Colonic mucosa (tissue), 4 donors: ENCODE measurements around the gene GPATCH4. TPM values are rescaled to one million over a fixed set of nuclear protein-coding genes. Genes with fewer than 3 reads are reported as not detected.

Experiments
- DNase-seq: peaks from one replicate; pipeline ENCODE4 v3.0.0-alpha.2; 2020
- H3K27ac ChIP-seq: fragments of 200-600 bp; one replicate; pipeline ENCODE4 v1.8.0; 2021
- H3K27me3 ChIP-seq: fragments of 200-600 bp; one replicate; pipeline ENCODE4 v1.8.0; 2021
- H3K36me3 ChIP-seq: fragments of 200-600 bp; one replicate; pipeline ENCODE4 v1.8.0; 2021
- H3K4me1 ChIP-seq: fragments of 200-600 bp; one replicate; pipeline ENCODE4 v1.8.0; 2021; ENCODE audit warnings: mild to moderate bottlenecking
- H3K4me3 ChIP-seq: fragments of 200-600 bp; one replicate; pipeline ENCODE4 v1.8.0; 2021
- H3K9ac ChIP-seq, 2 donors: one replicate each; pipeline ENCODE4 v1.7.0; 2013; ENCODE audit warnings: control low read depth in 2 of 2, low read depth in 2 of 2, low read length in 2 of 2
- H3K9me3 ChIP-seq: fragments of 200-600 bp; one replicate; pipeline ENCODE4 v1.8.0; 2021
- CTCF ChIP-seq: fragments of 200-600 bp; IDR thresholded peaks from one replicate; pipeline ENCODE4 v1.8.0; 2022; ENCODE audit warnings: antibody characterized with exemption, mild to moderate bottlenecking
- intact Hi-C: fragments of 100-400 bp; cut with DNase I; formaldehyde crosslinking; loops from one replicate; pipeline ENCODE4 v1.14.1; 2022
- total RNA-seq, 2 donors: library from RNA; stranded (reverse); fragmentation: NEBNext Ultra II Directional in 1 of 2; extraction: Animal tissue kit (Norgen Biotek cat#: 25700) in 1 of 2; gene quantifications; one replicate each; pipeline ENCODE4 v1.2.1, GENCODE V29; 2021
- donor health status: healthy.
- donor health status: DM: no; HTN: no; CAD: no.
- donor health status: DM: no; HTN: no; CAD: no.

Gene GPATCH4
- total RNA-seq, 2 donors from 2014 or later = 12.3 to 31.3 TPM

GRCh38 chr1:156645666-156646065, 44.4 kb upstream of the GPATCH4 start:
- H3K9ac ChIP-seq = no peak overlapping the region
- no peak overlapping the region for H3K4me3 ChIP-seq
- H3K27me3 ChIP-seq = peaks cover 18% of the 10 kb centered on the region
- no peaks in the 10 kb centered on the region for H3K36me3 ChIP-seq
- no peak for DNase-seq
- H3K27ac ChIP-seq = no peak overlapping the region
- TF ChIP-seq CTCF = no peak
- no peaks in the 10 kb centered on the region for H3K9me3 ChIP-seq
- no peaks in the 10 kb centered on the region for H3K4me1 ChIP-seq
- intact Hi-C loops = no loop called here

- no peak overlapping the region for H3K27ac ChIP-seq
- DNase-seq = no peak
- peaks cover 18% of the 10 kb centered on the region for H3K27me3 ChIP-seq
- H3K4me3 ChIP-seq = no peak overlapping the region
- H3K4me1 ChIP-seq = no peaks in the 10 kb centered on the region
- no peak overlapping the region for H3K9ac ChIP-seq
- intact Hi-C loops = no loop called here
- H3K9me3 ChIP-seq = no peaks in the 10 kb centered on the region
- TF ChIP-seq CTCF = no peak
- H3K36me3 ChIP-seq = no peaks in the 10 kb centered on the region
Measured at GRCh38 chr1:156645056-156645455, 43.8 kb upstream of the GPATCH4 start.

DNA sequence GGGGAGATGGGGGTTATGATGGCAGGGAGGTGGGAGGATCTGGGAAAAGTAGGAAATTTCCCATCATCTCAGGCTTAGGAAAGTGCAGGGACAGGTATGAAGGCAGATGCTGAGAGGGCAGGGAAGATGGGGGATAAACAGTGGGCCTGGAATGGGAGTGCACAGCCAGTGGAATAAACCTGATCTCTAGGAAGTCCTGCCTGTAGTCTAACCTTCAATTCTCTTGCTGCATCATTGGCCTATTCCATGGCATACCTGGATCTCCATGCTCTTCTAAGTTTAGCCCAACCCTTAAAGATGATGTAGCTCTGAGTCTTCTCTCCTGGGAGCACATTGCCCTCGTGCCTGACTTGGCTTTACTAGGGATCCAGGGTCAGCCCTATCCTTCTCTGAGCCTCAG, 43.4 kb upstream of the GPATCH4 start:
- intact Hi-C loops = no loop called here
- no peak overlapping the region for H3K4me3 ChIP-seq
- peaks cover 18% of the 10 kb centered on the region for H3K27me3 ChIP-seq
- DNase-seq = no peak
- no peak overlapping the region for H3K27ac ChIP-seq
- H3K9me3 ChIP-seq = no peaks in the 10 kb centered on the region
- no peaks in the 10 kb centered on the region for H3K36me3 ChIP-seq
- TF ChIP-seq CTCF = no peak
- no peak overlapping the region for H3K9ac ChIP-seq
- H3K4me1 ChIP-seq = no peaks in the 10 kb centered on the region

GRCh38 chr1:156644146-156644545, 42.9 kb upstream of the GPATCH4 start:
- intact Hi-C loops = no loop called here
- peaks cover 20% of the 10 kb centered on the region for H3K27me3 ChIP-seq
- no peak overlapping the region for H3K9ac ChIP-seq
- H3K4me1 ChIP-seq = no peaks in the 10 kb centered on the region
- no peaks in the 10 kb centered on the region for H3K9me3 ChIP-seq
- DNase-seq = no peak
- TF ChIP-seq CTCF = no peak
- no peaks in the 10 kb centered on the region for H3K36me3 ChIP-seq
- no peak overlapping the region for H3K27ac ChIP-seq
- H3K4me3 ChIP-seq = no peak overlapping the region

DNA sequence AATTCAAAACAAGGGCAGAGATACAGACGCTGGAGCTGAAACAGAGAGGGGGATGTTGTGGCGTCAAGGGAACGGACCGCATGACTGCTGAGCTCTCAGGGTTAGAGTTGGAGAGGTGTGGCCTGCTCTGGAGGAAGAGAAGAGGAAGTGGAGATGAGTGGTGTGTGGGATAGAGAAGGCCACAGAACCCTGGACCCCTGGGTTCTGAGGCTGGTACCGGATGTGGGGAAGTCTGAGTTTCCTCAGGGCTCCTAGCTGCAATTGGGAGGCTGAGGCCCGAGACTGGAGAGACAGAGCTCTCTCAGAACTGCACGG, 42.5 kb upstream of the GPATCH4 start:
- no peak for DNase-seq
- H3K9ac ChIP-seq = no peak overlapping the region
- H3K4me1 ChIP-seq = no peaks in the 10 kb centered on the region
- H3K4me3 ChIP-seq = no peak overlapping the region
- peaks cover 21% of the 10 kb centered on the region for H3K27me3 ChIP-seq
- no peaks in the 10 kb centered on the region for H3K36me3 ChIP-seq
- no peak overlapping the region for H3K27ac ChIP-seq
- TF ChIP-seq CTCF = no peak
- H3K9me3 ChIP-seq = no peaks in the 10 kb centered on the region
- intact Hi-C loops = no loop called here
